Retina (tissue), 1 donor: ENCODE data around the gene NR2F6.
A peak's percentile ranks its signal among the peaks of the same experiment; 100 is the strongest.

ENCODE experiments used
- DNase-seq: peaks from one replicate; pipeline ENCODE4 v3.0.0-alpha.2; 2016

NR2F6 gene

GRCh38 chr19:17237747-17238706 is 7.7 kb downstream of the NR2F6 start:
- DNase-seq = no peak

GRCh38 chr19:17236811-17237543 is 8.7 kb downstream of the NR2F6 start:
- DNase-seq = peak; percentile 39

GRCh38 chr19:17235971-17236777 is 9.5 kb downstream of the NR2F6 start:
- no peak for DNase-seq

- DNase-seq = peak; percentile 89
These were observed 10.3 kb downstream of the NR2F6 start for GRCh38 chr19:17235300-17235970.

GRCh38 chr19:17234911-17235299 is 10.8 kb downstream of the NR2F6 start:
- DNase-seq = no peak

- no peak for DNase-seq
These were observed 13.5 kb downstream of the NR2F6 start for GRCh38 chr19:17232258-17232657.

- no peak for DNase-seq
These were observed 15.8 kb downstream of the NR2F6 start for GRCh38 chr19:17229890-17230289.

- DNase-seq = no peak
These were observed 17.8 kb downstream of the NR2F6 start for GRCh38 chr19:17227798-17228367.

GRCh38 chr19:17226002-17226933 is 19.5 kb downstream of the NR2F6 start, which contains the start of gene OCEL1:
OCEL1 (plus strand) TSS chr19:17226226; CDS start chr19:17226248, 22 bp downstream.
- DNase-seq = peak; percentile 100

GRCh38 chr19:17225053-17225452 is 20.7 kb downstream of the NR2F6 start:
- DNase-seq = no peak

- no peak for DNase-seq
These were observed 25.4 kb downstream of the NR2F6 start for GRCh38 chr19:17220207-17220758.

- no peak for DNase-seq
These were observed 26.4 kb downstream of the NR2F6 start for GRCh38 chr19:17219286-17219685.

GRCh38 chr19:17216058-17216670 is 29.6 kb downstream of the NR2F6 start:
- DNase-seq = no peak

- DNase-seq = peak; percentile 99
These were observed 30.4 kb downstream of the NR2F6 start, which contains the start of gene USE1 for GRCh38 chr19:17215127-17215971. USE1 (plus strand) TSS chr19:17215357; CDS start chr19:17215406, 49 bp downstream.

- no peak for DNase-seq
These were observed 31.1 kb downstream of the NR2F6 start for GRCh38 chr19:17214508-17215126.

GRCh38 chr19:17213334-17213733 is 32.4 kb downstream of the NR2F6 start:
- no peak for DNase-seq

- no peak for DNase-seq
These were observed 33.9 kb downstream of the NR2F6 start for GRCh38 chr19:17211547-17212446.
